ENCODE data around the gene TRIM41. TPM values are rescaled to one million over a fixed set of nuclear protein-coding genes. Genes with fewer than 3 reads are reported as not detected.
"Not testable (repeated sequence)": the region's sequence is repeated elsewhere in the genome, so short reads cannot be mapped to it uniquely, and the experiment has no call there.

Gene TRIM41
- total and polyA plus RNA-seq, 12 donors = 13.3 to 56.2 (median 19.6) TPM

DNA sequence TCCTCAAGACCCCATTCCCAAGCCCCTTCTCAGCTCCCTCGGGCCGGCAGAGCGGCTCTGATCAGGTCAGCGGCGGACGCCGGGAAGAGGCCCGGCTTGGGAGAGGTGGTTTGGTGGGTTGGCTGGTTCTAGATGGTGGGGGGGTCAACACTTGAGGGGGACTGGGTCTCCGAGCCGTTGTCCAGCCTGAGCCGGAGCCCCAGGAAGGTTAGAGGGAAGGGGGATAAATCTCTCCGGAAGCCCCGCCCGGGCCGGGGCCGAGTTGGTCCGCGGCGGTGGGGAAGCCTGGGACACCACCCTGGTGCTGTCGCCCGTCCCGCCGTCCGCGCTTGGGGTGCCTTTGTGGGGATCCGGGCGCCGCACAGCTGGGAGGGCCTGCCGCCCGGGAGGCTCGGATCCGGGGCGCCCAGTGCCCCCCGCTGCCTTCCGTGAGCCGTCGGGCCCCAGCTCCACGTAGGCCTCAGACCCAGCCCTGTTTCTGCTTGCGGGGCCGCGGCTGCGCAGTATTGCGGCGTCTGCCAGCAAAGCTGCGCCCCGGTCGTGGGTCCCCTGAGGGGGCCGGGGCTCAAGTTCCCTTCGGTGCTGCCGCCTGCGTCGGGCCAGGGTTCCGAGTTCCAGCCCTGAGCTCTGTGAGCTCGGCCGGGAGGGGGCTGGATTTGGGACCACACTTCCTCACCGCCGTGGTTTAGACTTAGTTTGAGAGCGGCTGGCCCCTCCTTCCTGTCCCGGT, 38.4 kb downstream of the TRIM41 start:
- H3K36me3 ChIP-seq (replicated peaks in 1 of 2) = peaks cover 0 to 10% of the 10 kb centered on the region in 2 donors
- WGBS, 4 donors = 0% methylated on average over 6 to 59 of the region's 59 CpGs
- H3K4me1 ChIP-seq (replicated peaks in 1 of 2) = peaks cover 24 to 42% of the 10 kb centered on the region in 2 donors
- TF ChIP-seq, protein P1, sequence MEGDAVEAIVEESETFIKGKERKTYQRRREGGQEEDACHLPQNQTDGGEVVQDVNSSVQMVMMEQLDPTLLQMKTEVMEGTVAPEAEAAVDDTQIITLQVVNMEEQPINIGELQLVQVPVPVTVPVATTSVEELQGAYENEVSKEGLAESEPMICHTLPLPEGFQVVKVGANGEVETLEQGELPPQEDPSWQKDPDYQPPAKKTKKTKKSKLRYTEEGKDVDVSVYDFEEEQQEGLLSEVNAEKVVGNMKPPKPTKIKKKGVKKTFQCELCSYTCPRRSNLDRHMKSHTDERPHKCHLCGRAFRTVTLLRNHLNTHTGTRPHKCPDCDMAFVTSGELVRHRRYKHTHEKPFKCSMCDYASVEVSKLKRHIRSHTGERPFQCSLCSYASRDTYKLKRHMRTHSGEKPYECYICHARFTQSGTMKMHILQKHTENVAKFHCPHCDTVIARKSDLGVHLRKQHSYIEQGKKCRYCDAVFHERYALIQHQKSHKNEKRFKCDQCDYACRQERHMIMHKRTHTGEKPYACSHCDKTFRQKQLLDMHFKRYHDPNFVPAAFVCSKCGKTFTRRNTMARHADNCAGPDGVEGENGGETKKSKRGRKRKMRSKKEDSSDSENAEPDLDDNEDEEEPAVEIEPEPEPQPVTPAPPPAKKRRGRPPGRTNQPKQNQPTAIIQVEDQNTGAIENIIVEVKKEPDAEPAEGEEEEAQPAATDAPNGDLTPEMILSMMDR (IDR thresholded peaks at IDR 0.05) = no peak
- peak; percentile 66 to 77 for TF ChIP-seq POLR2A (IDR thresholded peaks at IDR 0.05)
- intact Hi-C loops (cut with DNase I) = loop anchor here in 1 of 2 donors (5.0 kb wide), 1 partner anchor 74 kb away; no protein-coding TSS in a partner anchor
- no peaks in the 10 kb centered on the region for H3K9me3 ChIP-seq (replicated peaks in 1 of 3)
- H3K27me3 ChIP-seq = no peaks in the 10 kb centered on the region
- H3K27ac ChIP-seq = peak overlapping the region; percentile 97 to 100 (median 98)
- peak; percentile 69 to 87 (median 73) for DNase-seq
- peak overlapping the region; percentile 90 to 99 (median 92) for H3K4me3 ChIP-seq

DNA sequence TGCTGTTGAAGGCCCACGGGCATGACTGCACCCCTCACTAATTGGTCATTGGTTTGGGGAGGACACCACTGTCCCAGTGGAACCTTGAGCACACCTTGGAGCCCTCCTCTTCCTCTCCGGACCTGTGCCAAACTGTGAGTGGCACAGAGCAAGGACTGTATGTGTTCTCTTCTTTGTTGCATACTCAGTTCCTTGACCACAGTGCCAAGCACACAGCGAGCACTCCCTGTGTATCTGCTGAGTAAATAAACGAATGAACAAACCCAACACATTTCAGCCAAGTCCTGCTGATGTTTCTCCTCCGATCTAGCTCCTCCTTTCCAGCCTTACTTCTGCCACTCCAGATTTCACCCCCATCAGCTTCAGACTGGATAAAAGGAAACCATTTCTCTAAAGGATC, 40.6 kb downstream of the TRIM41 start:
- intact Hi-C loops (cut with DNase I) = loop anchor here in 1 of 2 donors (5.0 kb wide), 1 partner anchor 76 kb away; no protein-coding TSS in a partner anchor
- Histone ChIP-seq H3K9me3 (replicated peaks in 1 of 3) (no peaks in the 10 kb centered on the region), H3K36me3 (replicated peaks in 1 of 2) (peaks cover 0 to 5% of the 10 kb centered on the region in 2 donors), H3K27me3 (no peaks in the 10 kb centered on the region), H3K4me1 (replicated peaks in 1 of 2) (peaks cover 16 to 21% of the 10 kb centered on the region in 2 donors), H3K27ac (no peak overlapping the region), H3K4me3 (no peak overlapping the region)
- DNase-seq = no peak
- TF ChIP-seq, protein P1 (IDR thresholded peaks at IDR 0.05) = no peak
- TF ChIP-seq POLR2A (IDR thresholded peaks at IDR 0.05) = no peak
- 71 to 87% (median 84%) methylated on average over 5 of the region's 5 CpGs for WGBS, 4 donors

DNA sequence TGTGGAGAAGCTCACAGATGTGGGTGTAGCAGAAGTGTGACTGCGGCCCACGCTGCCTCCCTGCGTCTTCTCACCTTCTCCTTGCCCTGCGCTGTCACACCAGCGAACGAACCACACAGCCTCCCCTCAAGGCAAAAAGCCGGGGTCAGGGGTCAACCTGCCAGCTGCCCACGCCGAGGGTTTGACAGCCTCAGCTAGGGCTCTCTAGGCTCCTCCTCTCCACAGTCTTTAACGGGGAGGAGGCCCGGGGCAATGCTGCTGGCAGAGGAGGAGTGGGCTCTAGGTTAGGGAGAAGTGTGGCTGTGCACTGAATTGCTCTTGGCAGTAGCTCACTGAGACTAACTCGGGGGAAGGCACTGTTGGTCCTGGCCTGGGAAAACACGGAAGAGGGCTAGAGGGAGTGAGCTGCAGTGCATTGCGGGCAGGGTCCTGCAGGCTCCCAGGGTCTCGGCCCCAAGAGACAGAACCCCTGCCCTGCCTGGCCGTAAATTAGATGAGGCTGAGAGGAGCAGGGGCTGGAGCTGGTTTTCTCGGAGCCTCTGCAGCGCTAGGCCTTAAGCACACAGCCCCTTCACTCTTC, 42.1 kb downstream of the TRIM41 start:
- Histone ChIP-seq H3K9me3 (replicated peaks in 1 of 3) (no peaks in the 10 kb centered on the region), H3K27ac (no peak overlapping the region), H3K4me3 (no peak overlapping the region), H3K27me3 (no peaks in the 10 kb centered on the region), H3K36me3 (replicated peaks in 1 of 2) (peaks cover 0 to 5% of the 10 kb centered on the region in 2 donors), H3K4me1 (replicated peaks in 1 of 2) (peaks cover under 1 to 5% of the 10 kb centered on the region in 2 donors)
- intact Hi-C loops (cut with DNase I) = no loop called here
- TF ChIP-seq POLR2A (IDR thresholded peaks at IDR 0.05) = no peak
- TF ChIP-seq, protein P1 (IDR thresholded peaks at IDR 0.05) = no peak
- DNase-seq = no peak
- WGBS, 4 donors = 60 to 81% (median 75%) methylated on average over 16 to 18 of the region's 18 CpGs

DNA sequence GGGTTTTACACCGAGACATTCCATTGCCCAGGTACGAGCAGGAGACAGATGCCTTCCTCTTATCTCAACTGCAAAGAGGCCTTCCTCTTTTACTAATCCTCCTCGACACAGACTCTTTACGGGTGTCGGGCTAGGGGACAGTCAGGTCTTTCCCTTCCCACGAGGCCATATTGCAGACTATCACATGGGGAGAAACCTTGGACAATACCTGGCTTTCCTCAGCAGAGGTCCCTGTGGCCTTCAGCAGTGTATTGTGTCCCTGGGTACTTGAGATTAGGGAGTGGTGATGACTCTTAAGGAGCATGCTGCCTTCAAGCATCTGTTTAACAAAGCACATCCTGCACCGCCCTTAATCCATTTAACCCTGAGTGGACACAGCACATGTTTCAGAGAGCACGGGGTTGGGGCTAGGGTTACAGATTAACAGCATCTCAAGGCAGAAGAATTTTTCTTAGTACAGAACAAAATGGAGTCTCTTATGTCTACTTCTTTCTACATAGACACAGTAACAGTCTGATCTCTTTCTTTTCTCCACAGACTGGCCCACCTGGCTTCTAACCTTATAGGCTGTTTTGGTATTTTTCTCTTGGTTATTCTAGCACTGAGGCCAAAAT, 44.3 kb downstream of the TRIM41 start:
- H3K4me3 ChIP-seq; H3K4me1 ChIP-seq (replicated peaks in 1 of 2); intact Hi-C loops (cut with DNase I); H3K27ac ChIP-seq; H3K36me3 ChIP-seq (replicated peaks in 1 of 2); H3K27me3 ChIP-seq; DNase-seq; H3K9me3 ChIP-seq (replicated peaks in 1 of 3): not testable (repeated sequence)
- WGBS, 4 donors = 57 to 69% (median 66%) methylated on average over 6 to 8 of the region's 8 CpGs

DNA sequence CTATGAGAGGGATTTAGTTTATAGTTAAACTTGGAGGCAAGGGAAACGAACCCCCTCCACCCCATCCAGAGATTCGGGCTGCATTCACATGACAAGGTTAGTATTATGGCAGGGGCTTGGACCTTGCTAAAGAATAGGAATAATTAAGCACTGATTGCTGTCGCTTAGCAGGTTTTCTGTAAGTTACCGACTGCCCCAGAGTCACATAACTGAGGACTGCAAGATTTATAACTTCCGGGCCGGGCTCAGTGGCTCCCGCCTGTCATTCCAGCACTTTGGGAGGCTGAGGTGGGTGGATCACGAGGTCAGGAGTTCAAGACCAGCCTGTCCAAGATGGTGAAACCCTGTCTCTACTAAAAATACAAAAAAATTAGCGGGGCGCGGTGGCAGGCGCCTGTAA, 44.8 kb downstream of the TRIM41 start:
- H3K4me1 ChIP-seq (replicated peaks in 1 of 2); intact Hi-C loops (cut with DNase I): not testable (repeated sequence)
- 64 to 80% (median 78%) methylated on average over 12 of the region's 12 CpGs for WGBS, 4 donors

More for the DNA sequence above, 44.8 kb downstream of the TRIM41 start:
- H3K27me3 ChIP-seq; H3K4me3 ChIP-seq; H3K27ac ChIP-seq; DNase-seq; H3K36me3 ChIP-seq (replicated peaks in 1 of 2); H3K9me3 ChIP-seq (replicated peaks in 1 of 3): not testable (repeated sequence)

All from adrenal gland (tissue), 12 donors.